ENCODE results near the gene FAF2.
"Not testable (repeated sequence)": the region's sequence is repeated elsewhere in the genome, so short reads cannot be mapped to it uniquely, and the experiment has no call there.

Gene FAF2

DNA sequence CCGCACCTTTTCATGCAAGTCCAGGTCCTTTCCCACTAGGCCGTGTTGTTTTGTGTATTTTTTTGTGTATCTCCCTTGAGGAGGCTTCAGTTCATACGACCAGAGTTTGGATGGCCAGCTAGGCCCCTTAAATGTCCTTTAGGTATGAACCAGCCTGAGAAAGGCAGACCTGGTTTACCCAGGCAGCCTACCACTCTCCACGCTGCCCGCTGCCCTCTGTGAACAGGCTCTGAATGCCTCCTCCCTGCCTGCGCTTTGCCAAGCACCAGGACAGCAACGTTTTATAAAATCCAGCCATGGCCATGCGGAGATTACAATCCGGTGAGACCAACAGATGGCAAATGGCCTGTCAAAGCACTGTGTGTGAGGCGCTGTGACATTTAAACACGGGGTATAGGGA lies 31.2 kb upstream of the FAF2 start:
- no peak for DNase-seq (ENCODE audit: low spot score)

DNA sequence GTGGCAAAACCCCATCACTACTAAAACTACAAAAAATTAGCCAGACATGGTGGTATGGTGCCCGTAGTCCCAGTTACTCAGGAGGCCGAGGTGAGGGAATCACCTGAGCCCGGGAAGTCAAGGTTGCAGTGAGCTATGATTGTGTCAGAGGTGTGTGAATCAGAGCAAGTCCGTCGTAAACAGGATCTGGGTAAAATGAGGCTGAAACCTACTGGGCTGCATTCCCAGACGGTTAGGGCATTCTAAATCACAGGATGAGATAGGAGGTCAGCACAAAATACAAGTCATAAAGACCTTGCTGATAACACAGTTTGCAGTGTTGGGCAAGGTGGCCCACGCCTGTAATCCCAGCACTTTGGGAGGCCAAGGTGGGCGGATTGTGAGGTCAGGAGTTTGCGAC lies 29.9 kb upstream of the FAF2 start:
- DNase-seq (ENCODE audit: low spot score): no peak

DNA sequence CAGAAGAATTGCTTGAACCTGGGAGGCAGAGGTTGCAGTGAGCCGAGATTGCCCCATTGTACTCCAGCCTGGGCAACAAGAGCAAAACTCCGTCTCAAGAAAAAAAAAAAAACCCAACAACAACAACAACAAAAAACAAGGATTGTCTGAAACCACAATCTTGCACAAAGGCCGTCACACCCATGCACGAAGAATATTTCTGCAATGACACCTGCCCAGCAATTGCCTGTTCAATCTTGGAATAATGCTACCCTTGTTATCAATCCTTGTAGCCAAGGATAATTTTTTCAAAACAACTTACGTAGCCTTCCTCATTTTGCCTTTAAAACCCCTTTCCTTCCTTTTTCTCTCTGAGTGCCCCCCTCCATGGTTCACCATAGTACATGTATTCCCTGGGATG lies 28.1 kb upstream of the FAF2 start:
- no peak for DNase-seq (ENCODE audit: low spot score)

DNA sequence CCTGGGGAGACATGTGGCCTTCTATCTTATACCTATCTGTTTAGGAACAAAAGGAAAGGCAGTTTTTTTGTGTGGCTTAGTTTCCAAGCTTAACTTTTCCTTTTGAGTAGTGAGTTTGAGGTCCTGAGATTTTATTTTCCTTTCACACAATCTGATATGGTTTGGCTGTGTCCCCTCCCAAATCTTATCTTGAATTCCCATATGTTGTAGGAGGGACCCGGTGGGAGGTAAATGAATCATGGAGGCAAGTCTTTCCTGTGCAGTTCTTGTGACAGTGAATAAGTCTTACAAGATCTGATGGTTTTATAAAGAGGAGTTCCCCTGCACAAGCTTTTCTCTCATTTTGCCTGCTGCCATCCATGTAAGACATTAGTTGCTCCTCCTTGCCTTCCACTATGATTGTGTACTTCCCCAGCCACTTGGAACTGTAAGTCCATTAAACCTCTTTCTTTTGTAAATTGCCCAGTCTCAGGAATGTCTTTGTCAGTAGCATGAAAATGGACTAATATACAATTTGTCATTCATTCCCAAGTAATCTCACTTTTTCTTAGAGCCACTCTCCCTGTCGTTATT lies 27.1 kb upstream of the FAF2 start:
- DNase-seq (ENCODE audit: low spot score): no peak

DNA sequence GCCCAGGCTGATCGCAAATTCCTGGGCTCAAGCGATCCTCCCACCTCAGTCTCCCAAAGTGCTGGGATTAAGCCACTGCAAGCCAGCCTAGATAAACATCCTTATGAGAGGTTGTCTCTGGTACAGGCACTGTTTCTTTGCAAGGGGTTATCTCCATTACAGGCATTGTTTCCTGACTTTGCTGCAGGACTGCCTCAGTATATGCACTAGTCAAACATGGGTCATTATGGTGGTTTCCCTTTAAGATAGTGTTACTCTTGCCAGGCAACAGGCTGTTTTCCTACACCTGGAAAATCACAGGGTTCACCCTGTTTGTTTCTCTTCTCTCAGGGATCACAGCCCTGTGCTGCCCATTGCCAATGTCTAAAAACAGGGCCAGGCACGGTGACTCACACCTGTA lies 24.0 kb upstream of the FAF2 start:
- DNase-seq (ENCODE audit: low spot score): no peak

DNA sequence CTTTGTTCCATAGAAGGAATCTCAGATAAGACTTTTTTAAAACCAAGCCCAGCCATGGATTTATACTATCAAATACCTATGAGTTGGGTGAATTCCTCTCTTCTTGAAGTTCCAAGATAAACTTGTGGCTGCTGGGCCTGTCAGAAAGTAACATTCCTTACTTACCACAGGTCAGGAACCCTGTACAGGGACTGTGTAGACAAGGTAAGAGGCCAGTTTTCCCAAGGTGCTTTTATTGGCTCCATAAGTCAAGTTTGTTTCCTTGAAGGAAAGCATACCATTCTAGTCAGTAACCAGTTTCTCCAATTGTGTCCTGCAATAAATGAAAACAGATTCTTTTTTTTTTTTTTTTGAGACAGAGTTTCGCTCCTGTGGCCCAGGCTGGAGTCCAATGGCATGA lies 23.0 kb upstream of the FAF2 start:
- no peak for DNase-seq (ENCODE audit: low spot score)

DNA sequence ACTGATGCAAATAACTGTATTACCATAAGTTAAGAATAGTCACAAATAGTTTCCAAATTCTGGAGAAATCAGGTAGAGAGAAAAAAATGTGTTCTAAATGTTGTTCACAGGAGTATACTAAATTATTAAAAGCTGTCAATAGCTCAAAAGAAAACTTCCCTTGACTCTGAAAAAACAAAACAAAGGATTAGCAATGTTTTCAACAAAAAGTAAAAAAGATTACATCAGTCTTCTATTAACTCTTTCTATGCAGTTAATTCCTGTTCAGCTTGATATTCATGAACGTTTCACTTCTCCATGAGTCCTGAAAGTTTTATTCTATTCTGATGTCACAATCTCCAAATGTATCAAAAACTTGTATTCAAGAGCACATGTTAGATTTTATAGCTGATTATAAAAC lies 22.4 kb upstream of the FAF2 start:
- DNase-seq (ENCODE audit: low spot score): no peak

DNA sequence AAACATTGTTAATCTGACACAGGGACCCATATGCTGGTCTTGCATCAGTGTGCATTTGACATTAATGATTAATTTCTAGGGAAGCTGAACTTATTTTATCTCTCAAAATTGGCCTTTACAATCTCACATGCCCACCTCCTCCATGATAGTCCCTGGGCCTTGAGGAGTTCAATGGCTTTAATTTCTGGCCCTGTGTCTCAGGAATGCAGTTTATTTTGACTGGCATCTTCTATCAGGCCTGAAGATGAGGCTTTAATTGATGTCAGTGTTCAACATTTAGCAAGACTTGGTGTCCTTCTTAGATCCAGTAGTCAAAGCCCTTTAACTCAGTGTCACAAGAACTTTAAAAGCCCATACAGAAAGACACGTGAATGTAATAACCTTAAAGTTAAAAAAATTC lies 21.3 kb upstream of the FAF2 start:
- DNase-seq (ENCODE audit: low spot score): no peak

DNA sequence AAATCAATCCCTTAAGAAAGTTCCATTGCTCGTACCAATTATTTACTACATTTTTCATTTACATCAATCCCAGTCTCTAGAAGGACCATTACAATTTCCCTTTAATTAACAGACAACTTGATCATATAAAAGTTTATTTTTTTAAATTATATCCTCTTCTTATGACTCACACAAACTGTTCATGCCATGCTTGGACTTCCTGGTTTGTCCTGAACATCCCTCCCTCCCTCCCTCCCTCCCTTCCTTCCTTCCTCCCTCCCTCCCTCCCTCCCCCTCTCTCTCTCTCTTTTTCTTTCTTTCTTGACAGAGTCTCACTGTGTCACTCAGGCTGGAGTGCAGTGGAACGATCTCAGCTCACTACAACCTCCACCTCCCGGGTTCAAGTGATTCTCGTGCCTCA lies 20.2 kb upstream of the FAF2 start:
- DNase-seq (ENCODE audit: low spot score): no peak

DNA sequence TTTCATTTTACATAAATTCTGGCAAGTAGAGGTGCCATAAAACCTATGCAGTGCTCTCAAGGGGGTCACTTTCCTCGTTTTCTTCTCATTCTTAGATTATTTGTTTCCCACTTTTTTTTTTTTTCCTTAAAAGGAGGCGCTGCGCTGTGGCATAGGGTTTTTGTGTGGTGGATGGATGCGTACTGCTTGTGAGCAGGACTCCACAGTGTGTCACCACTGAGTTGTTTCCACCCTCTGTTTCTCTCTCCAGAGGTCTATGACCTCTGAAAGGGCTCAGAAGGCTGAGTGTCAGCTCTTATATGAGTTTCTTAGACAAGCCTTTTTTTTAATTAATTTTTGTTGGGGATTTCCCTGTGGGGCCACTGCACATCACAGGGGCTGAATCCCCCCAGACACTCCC lies 18.2 kb upstream of the FAF2 start:
- DNase-seq (ENCODE audit: low spot score): no peak

DNA sequence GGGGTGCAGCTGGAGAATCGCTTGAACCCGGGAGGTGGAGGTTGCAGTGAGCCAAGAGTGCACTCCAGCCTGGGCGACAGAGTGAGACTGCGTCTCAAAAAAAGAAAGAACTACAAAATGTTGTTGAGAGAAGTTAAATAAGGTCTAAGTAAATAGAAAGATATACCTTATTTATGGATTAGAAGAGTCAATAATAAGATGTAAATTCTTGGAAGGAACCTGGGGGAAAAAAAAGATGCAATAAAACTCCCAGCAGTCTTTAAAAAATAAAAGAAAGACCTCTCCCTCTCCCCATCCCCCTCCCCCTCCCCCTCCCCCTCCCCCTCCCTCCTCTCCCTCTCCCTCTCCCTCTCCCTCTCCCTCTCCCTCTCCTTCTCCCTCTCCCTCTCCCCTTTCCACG lies 15.5 kb upstream of the FAF2 start:
- DNase-seq (ENCODE audit: low spot score): no peak

DNA sequence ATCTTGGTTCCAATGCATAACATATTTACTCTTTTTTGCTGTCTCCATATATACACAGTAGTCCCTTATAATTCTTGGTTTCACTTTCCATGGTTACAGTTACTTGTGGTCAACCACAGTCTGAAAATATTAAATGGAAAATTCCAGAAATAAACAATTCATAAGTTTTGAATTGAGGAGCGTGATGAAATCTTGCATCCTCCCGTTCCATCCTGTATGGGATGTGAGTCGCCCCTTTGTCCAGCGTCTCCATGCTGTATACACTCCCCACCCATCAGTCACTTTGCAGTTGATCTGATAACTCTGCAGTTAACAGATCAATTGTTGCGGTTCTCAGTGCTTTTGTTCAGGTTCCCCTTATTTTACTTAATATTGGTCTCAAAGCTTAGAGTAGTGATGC lies 11.5 kb upstream of the FAF2 start:
- no peak for DNase-seq (ENCODE audit: low spot score)

DNA sequence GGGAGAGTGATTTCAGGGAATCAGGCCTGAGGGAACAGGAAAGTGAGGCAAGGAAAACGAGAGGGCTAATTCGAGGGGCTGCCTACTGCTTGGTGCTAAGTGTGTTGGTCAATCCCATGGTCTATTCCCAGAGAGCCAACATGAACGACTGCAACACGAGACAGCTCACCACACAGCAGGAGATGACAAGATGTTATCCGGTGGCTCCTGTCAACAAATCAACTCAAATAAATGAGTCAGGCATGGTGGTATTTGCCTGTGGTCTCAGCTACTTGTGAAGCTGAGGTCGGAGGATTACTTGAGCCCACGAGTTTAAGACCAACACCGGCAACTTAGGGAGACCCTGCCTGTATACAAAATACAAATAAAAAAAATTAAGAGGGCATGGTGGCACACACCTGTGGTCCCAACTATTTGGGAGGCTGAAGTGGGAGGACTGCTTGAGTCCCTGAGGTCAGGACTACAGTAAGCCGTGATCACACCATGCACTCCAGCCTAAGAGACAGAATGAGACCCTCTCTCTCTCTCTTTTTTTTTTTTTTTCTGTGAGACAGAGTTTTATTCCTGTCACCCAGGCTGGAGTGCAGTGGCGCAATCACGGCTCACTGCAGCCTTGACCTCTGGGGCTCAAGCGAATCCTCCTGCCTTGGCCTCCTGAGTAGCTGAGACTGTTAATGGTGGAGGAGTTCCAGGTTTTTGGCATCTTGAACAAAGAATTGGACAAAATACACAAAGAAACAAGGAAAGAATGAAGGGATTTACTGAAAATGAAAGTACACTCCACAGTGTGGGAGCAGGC lies 9.0 kb upstream of the FAF2 start:
- no peak for DNase-seq (ENCODE audit: low spot score)

DNA sequence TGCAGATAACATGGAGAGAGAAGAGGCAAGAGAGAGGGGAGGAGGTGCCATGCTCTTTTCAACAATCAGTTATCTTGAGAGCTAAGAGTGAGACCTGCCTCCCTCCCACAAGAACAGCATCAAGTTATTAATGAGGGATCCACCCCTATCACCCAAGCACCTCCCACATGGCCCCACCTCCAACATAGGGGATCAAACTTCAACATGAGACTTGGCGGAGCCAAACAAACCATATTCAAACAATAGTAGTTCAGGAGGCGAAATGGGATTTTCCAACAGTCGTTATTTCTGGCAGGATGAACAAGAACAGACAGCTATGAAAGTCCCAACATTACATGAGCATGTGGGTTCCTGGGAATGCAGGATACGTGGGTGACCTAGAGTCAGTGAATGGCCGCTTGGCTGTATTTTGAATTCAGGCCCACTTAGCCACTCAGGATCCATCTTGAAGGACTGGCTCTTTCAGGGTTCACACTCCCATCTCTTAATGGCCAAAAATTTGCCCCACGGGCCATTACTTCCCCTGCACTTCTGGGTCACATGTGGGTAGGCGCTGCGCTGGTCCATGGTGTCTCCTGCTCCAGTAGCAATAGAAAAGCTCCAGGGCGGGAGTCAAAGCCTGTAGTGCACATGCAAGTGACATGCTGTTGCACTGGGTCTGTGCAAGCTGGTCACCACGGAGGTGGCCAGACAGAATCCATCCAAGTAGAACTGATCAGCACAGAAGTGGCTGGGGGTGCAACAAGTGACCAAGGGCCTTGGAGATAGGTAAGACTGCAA lies 7.1 kb upstream of the FAF2 start:
- DNase-seq (ENCODE audit: low spot score): peak; percentile 52

DNA sequence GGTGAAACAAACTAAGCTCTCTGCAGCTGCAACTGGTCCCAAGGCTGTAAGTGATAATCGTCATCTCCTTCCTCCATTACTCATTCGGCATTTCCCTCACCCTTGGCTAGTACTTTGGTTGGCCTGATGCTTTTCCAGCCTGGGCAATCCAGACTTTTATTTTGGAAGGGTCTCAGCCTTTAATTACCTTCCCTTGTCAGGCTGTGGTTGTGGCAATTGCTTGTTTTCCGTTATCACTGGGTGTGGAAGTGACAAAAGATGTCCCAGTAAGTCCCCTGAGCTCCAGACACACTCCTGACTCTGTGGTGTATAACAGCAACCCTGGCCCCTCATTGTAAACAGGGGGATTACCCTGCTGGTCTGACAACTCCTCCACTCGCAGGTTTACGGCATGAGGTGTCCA lies 6.3 kb upstream of the FAF2 start:
- DNase-seq (ENCODE audit: low spot score): peak; percentile 40

DNA sequence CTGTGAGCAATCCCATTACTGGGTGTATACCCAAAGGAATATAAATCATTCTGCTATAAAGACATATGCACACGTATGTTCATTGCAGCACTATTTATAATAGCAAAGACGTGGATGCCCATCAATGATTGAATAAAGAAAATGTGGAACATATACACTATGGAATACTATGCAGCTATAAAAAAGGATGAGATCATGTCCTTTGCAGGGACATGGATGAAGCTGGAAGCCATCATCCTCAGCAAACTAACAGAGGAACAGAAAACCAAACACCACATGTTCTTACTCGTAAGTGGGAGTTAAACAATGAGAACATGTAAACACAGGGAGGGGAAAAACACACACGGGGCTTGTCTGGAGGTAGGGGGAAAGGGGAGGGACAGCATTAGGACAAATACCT lies 5.3 kb upstream of the FAF2 start:
- not testable (repeated sequence) for DNase-seq (ENCODE audit: low spot score)

DNA sequence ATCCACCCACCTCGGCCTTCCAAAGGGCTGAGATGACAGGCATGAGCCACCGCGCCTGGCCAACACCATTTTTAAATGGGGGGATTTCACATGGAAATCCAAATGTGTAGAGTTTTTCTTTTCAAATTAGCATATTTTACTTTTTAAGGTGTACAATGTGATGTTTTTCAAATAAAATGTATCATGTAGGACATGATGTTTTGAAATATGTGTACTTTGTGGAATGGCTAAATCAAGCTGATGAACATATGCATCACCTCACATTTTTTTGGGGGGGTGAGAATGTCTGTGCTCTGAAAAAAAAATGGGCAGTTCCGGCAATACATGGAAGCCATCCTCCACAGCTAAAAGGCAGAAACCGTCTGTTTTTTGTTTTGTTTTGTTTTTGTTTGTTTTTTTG lies 3.4 kb upstream of the FAF2 start:
- no peak for DNase-seq (ENCODE audit: low spot score)

DNA sequence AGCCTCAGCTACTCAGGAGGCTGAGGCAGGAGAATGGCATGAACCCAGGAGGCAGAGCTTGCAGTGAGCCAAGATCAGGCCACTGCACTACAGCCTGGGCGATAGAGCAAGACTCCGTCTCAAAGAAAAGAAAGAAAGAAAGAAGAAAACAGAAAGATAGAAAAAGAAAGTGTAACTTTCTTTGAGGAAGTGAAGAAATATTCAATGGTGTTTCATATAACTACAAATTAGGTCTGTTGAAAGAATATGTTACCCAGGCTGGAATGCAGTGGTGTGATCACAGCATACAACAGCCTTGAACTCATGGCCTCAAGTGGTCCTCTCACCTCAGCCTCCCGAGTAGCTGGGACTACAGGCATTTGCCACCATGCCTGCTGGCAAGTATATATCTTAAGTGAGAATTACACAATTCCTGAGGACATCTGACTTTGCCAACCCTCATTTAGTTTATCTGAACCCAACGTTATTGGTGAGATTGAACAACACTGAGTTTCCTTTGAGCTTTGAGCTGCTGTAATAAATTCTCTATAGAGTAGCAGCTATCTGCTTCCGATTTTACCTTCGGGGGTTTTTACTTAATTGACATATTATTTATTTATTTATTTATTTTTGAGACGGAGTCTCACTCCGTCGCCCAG lies 2.0 kb upstream of the FAF2 start:
- DNase-seq (ENCODE audit: low spot score): no peak

DNA sequence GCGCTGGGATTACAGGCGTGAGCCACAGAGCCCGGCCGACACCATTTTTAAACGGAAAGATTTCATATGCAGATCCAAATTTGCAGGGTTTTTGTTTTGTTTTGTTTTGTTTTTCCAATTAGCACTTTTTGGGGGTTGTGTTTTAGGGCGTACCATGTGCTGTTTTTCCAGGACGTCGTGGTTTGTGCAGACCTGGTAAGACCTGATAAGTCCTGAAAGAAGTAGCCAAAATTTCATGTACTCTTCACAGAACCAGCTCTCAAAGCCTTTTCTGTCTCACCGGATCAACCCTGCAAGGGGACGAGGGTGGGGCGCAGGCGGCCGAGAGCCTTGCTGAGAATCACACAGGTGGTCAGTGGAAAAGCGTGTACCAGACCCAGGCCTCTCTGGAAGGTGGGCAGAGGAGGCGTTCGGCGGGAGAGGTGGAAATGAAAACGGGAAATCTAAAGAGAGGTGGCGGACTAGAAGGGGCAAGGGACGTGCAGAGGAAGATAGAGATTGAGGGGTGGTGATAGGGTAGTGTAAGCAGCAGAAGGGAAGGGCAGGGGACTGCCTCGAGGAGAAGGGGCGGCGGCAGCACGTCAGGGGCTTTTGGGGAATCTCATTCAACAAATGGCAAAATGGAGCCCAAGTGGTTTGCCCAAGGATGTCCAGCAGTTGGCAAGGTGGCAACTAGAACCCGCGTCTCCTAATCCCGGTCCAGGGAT lies 1.1 kb upstream of the FAF2 start:
- DNase-seq (ENCODE audit: low spot score): peak; percentile 28

DNA sequence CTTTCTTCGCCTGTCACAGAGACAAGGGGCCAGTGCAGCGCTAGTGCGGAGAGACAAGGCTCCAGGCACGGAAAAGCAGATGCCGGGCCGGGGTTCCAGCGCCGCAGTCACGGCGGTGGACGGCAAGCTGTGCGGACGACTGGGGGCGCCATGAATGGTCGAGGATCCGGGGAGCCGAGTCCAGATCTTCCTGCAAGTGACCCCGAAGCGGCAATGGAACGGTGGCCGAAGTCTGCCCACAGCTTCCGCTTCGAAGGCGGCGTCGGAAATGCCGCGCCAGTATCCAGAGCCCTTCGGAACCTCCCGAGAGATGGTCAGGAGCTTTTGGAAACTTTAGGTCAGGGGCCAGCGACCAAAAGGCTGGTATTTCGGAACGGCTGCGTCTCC lies 601 bp upstream of the FAF2 start:
- DNase-seq (ENCODE audit: low spot score): peak; percentile 39

DNA sequence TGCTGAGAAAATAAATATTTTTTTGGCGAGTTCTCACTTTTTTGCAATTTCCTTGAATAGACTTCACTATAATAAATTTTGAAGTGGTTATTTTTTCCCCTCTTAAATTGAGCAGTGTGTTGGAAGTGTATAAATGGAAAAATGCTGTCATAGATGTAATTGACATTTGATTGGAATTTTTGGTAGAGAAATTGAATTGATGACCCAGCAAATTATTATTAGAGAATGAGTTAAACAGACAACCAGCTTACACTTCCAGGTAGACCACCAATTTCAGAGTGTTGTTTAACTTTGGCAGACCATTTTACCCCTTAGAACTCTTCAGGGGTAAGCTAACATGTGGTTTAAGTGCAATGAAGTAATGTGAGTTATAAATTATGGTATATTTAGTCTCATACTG lies 1.9 kb downstream of the FAF2 start:
- no peak for DNase-seq (ENCODE audit: low spot score)

DNA sequence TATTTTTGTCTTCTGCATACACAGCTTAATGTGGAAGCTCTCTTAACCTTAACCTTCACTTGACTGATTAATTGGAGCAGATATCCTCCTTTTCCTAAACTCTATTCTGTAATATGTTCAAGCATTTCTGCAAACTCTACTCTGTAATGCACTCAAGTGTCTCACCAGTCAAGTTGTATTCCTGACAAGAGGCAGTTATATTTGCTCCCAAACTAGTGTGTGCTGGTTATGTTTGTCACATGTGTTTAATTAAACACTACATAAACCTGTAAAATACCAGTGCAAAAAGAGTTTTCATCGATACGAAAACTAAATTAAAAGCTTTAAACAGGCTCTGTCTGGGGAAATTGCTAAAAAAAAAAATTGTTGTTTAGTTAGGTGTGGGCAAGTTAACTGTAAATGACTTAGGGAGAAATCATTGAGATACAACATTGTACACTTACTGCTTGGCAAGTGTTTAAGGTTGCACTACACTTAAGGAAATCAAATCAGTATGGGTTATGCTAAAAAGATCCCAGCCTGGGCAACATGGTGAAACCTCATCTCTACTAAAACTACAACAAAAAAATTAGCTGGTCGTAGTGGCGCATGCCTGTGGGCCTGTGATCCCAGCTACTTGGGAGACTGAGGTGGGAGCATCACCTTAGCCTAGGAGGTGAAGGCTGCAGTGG lies 6.7 kb downstream of the FAF2 start:
- no peak for DNase-seq (ENCODE audit: low spot score)

Measured in HuH-7 (cell line).